Testis (tissue), 3 donors: ENCODE measurements around the gene ITCH. TPM values are rescaled to one million over a fixed set of nuclear protein-coding genes. Genes with fewer than 3 reads are reported as not detected.
"Not testable (repeated sequence)": the region's sequence is repeated elsewhere in the genome, so short reads cannot be mapped to it uniquely, and the experiment has no call there.

Experiments
- DNase-seq: peaks from one replicate; pipeline ENCODE4 v3.0.0-alpha.2; 2019
- H3K27ac ChIP-seq, 2 donors: fragments of 200-600 bp; sonication (generic); one replicate each; pipeline ENCODE4 v1.5.1; 2019
- H3K27me3 ChIP-seq: fragments of 200-600 bp; sonication (generic); one replicate; pipeline ENCODE4 v1.5.1; 2019
- H3K36me3 ChIP-seq: fragments of 200-600 bp; sonication (generic); one replicate; pipeline ENCODE4 v1.5.1; 2017; ENCODE audit warnings: low read depth; ENCODE audit errors: missing control alignments
- H3K4me1 ChIP-seq: fragments of 200-600 bp; sonication (generic); one replicate; pipeline ENCODE4 v1.5.1; 2019
- H3K4me3 ChIP-seq, 2 donors: fragments of 200-600 bp; sonication (generic); one replicate each; pipeline ENCODE4 v1.5.1; 2017 to 2019
- H3K9me3 ChIP-seq: fragments of 200-600 bp; sonication (generic); one replicate; pipeline ENCODE4 v1.5.1; 2017
- CTCF ChIP-seq, 3 experiments: fragments of 450-650 bp in 2 of 3; fragments of 200-600 bp in 1 of 3; sonication (generic) in 1 of 3; IDR thresholded peaks; one replicate each; pipeline ENCODE4 v1.5.1; 2016 to 2019; ENCODE audit warnings: antibody characterized with exemption in 3 of 3, mild to moderate bottlenecking in 2 of 3, moderate library complexity in 1 of 3
- POLR2A ChIP-seq: fragments of 450-650 bp; IDR thresholded peaks from one replicate; pipeline ENCODE4 v1.6.1; 2017; ENCODE audit warnings: antibody characterized with exemption, mild to moderate bottlenecking, moderate library complexity
- WGBS, 2 donors: methylation state at CpG; one replicate each; pipeline ENCODE4 v1.1.5; 2018; 5-methylcytosine and 5-hydroxymethylcytosine counted together
- intact Hi-C: fragments of 100-400 bp; cut with DNase I; formaldehyde crosslinking; loops from one replicate; pipeline ENCODE4 v1.15.1; 2023; ENCODE audit warnings: low total_unique reads
- polyA plus RNA-seq: library from polyadenylated mRNA; stranded (reverse); fragments of 350-450 nt; fragmentation: Illumina TruSeq; extraction: RNeasy Lipid Tissue Mini Kit (QIAGEN cat#74804); gene quantifications from one replicate; pipeline ENCODE4 v1.2.3, GENCODE V29; 2014; ENCODE audit warnings: low read depth, low replicate concordance; ENCODE audit not compliant: insufficient read depth
- total RNA-seq, 2 donors: library from RNA; depleted of rRNA; stranded (reverse); fragments of >200 nt; gene quantifications; one replicate each; pipeline ENCODE4 v1.2.3, GENCODE V29; 2016

ITCH gene
- total and polyA plus RNA-seq, 3 donors from 2014 or later = 75.4 to 107 (median 88.1) TPM

GRCh38 chr20:34512266-34512954, 149.3 kb downstream of the ITCH start:
- H3K36me3 ChIP-seq = no peaks in the 10 kb centered on the region
- DNase-seq = no peak
- no peak for TF ChIP-seq POLR2A
- no peak for TF ChIP-seq CTCF (IDR thresholded peaks at IDR 0.05)
- H3K27me3 ChIP-seq = no peaks in the 10 kb centered on the region
- no peaks in the 10 kb centered on the region for H3K9me3 ChIP-seq
- WGBS, 2 donors = 81 to 91% methylated on average over 4 of the region's 4 CpGs
- H3K27ac ChIP-seq = no peak overlapping the region
- intact Hi-C loops = no loop called here
- no peaks in the 10 kb centered on the region for H3K4me1 ChIP-seq
- H3K4me3 ChIP-seq = no peak overlapping the region

- H3K27ac ChIP-seq = no peak overlapping the region
- no peak for DNase-seq
- TF ChIP-seq CTCF (IDR thresholded peaks at IDR 0.05) (no peak), POLR2A (no peak)
- H3K27me3 ChIP-seq = no peaks in the 10 kb centered on the region
- no peaks in the 10 kb centered on the region for H3K36me3 ChIP-seq
- H3K9me3 ChIP-seq = no peaks in the 10 kb centered on the region
- H3K4me3 ChIP-seq = no peak overlapping the region
- intact Hi-C loops = no loop called here
- no peaks in the 10 kb centered on the region for H3K4me1 ChIP-seq
Measured at GRCh38 chr20:34512955-34513419, 149.9 kb downstream of the ITCH start.

- DNase-seq, H3K27ac ChIP-seq, H3K27me3 ChIP-seq, intact Hi-C loops, H3K4me3 ChIP-seq, H3K4me1 ChIP-seq, H3K36me3 ChIP-seq, H3K9me3 ChIP-seq: not testable (repeated sequence)
- 84 to 89% methylated on average over 17 of the region's 17 CpGs for WGBS, 2 donors
Measured at GRCh38 chr20:34514034-34514433, 151.0 kb downstream of the ITCH start.

- H3K36me3 ChIP-seq = no peaks in the 10 kb centered on the region
- H3K4me1 ChIP-seq = no peaks in the 10 kb centered on the region
- intact Hi-C loops = no loop called here
Measured at GRCh38 chr20:34514897-34515483, 151.9 kb downstream of the ITCH start.

More at GRCh38 chr20:34514897-34515483, 151.9 kb downstream of the ITCH start:
- peak overlapping the region; percentile 77 to 84 for H3K4me3 ChIP-seq
- peak overlapping the region; percentile 95 to 97 for H3K27ac ChIP-seq
- H3K27me3 ChIP-seq = no peaks in the 10 kb centered on the region
- TF ChIP-seq POLR2A (no peak), CTCF (IDR thresholded peaks at IDR 0.05) (no peak)
- 18% methylated on average over 19 of the region's 19 CpGs for WGBS, 2 donors
- no peaks in the 10 kb centered on the region for H3K9me3 ChIP-seq
- DNase-seq = no peak
